Measurements from ENCODE around the gene TUBA4A.
"Not testable (repeated sequence)": the region's sequence is repeated elsewhere in the genome, so short reads cannot be mapped to it uniquely, and the experiment has no call there.

The TUBA4A gene

GRCh38 chr2:219218217-219218731 is 35.4 kb downstream of the TUBA4A start:
- in situ Hi-C loops (cut with MboI; ENCODE audit: low sequenced_read_pairs), result loop anchor here (10.0 kb wide), 1 partner anchor 53 kb away; the partner anchor contains the start of gene NHEJ1

- in situ Hi-C loops (cut with MboI; ENCODE audit: low sequenced_read_pairs), result loop anchor here (10.0 kb wide), 1 partner anchor 52 kb away; the partner anchor contains the start of gene NHEJ1
These were observed 37.2 kb downstream of the TUBA4A start for GRCh38 chr2:219216535-219216915.

GRCh38 chr2:219215871-219216534 is 37.7 kb downstream of the TUBA4A start:
- in situ Hi-C loops (cut with MboI; ENCODE audit: low sequenced_read_pairs), result loop anchor here (10.0 kb wide), 1 partner anchor 51 kb away; the partner anchor contains the start of gene NHEJ1

- in situ Hi-C loops (cut with MboI; ENCODE audit: low sequenced_read_pairs), result loop anchor here (10.0 kb wide), 1 partner anchor 50 kb away; the partner anchor contains the start of gene NHEJ1
These were observed 38.9 kb downstream of the TUBA4A start for GRCh38 chr2:219214786-219215185.

GRCh38 chr2:219214141-219214540 is 39.6 kb downstream of the TUBA4A start:
- in situ Hi-C loops (cut with MboI; ENCODE audit: low sequenced_read_pairs), result loop anchor here (10.0 kb wide), 1 partner anchor 49 kb away; the partner anchor contains the start of gene NHEJ1

- in situ Hi-C loops (cut with MboI; ENCODE audit: low sequenced_read_pairs), result loop anchor here (10.0 kb wide), 1 partner anchor 49 kb away; the partner anchor contains the start of gene NHEJ1
These were observed 40.1 kb downstream of the TUBA4A start for GRCh38 chr2:219213486-219214071.

- in situ Hi-C loops (cut with MboI; ENCODE audit: low sequenced_read_pairs), result loop anchor here (10.0 kb wide), 1 partner anchor 48 kb away; the partner anchor contains the start of gene NHEJ1
These were observed 40.7 kb downstream of the TUBA4A start for GRCh38 chr2:219213026-219213415.

- in situ Hi-C loops (cut with MboI; ENCODE audit: low sequenced_read_pairs), result loop anchor here (10.0 kb wide), 1 partner anchor 46 kb away; the partner anchor contains the start of gene NHEJ1
These were observed 42.8 kb downstream of the TUBA4A start for GRCh38 chr2:219210886-219211362.

GRCh38 chr2:219210196-219210885 is 43.4 kb downstream of the TUBA4A start:
- in situ Hi-C loops (cut with MboI; ENCODE audit: low sequenced_read_pairs), result loop anchor here (10.0 kb wide), 1 partner anchor 46 kb away; the partner anchor contains the start of gene NHEJ1

GRCh38 chr2:219209236-219210195 is 44.2 kb downstream of the TUBA4A start:
- in situ Hi-C loops (cut with MboI; ENCODE audit: low sequenced_read_pairs), result loop anchor here (10.0 kb wide), 1 partner anchor 45 kb away; the partner anchor contains the start of gene NHEJ1

GRCh38 chr2:219207884-219208740 is 45.6 kb downstream of the TUBA4A start:
- in situ Hi-C loops (cut with MboI; ENCODE audit: low sequenced_read_pairs), result no loop called here

- in situ Hi-C loops (cut with MboI; ENCODE audit: low sequenced_read_pairs), result no loop called here
These were observed 46.4 kb downstream of the TUBA4A start for GRCh38 chr2:219207134-219207883.

GRCh38 chr2:219206328-219207133 is 47.2 kb downstream of the TUBA4A start, which contains the start of gene ZFAND2B:
TSS of gene ZFAND2B (plus strand) at chr2:219206782. CDS start at chr2:219206988, 206 bp downstream.
- in situ Hi-C loops (cut with MboI; ENCODE audit: low sequenced_read_pairs), result no loop called here

- in situ Hi-C loops (cut with MboI; ENCODE audit: low sequenced_read_pairs), result no loop called here
These were observed 47.8 kb downstream of the TUBA4A start for GRCh38 chr2:219205981-219206327.

- in situ Hi-C loops (cut with MboI; ENCODE audit: low sequenced_read_pairs), result no loop called here
These were observed 48.6 kb downstream of the TUBA4A start for GRCh38 chr2:219205165-219205538.

- in situ Hi-C loops (cut with MboI; ENCODE audit: low sequenced_read_pairs), result no loop called here
These were observed 49.1 kb downstream of the TUBA4A start for GRCh38 chr2:219204425-219205164.

- in situ Hi-C loops (cut with MboI; ENCODE audit: low sequenced_read_pairs), result not testable (repeated sequence)
These were observed 52.4 kb downstream of the TUBA4A start for GRCh38 chr2:219201331-219201730.

Measured in HL-60/S4 (cell line).